Neural crest cell (in vitro differentiated cells): ENCODE results near the gene HP1BP3. TPM values are rescaled to one million over a fixed set of nuclear protein-coding genes. Genes with fewer than 3 reads are reported as not detected.

ENCODE experiments used
- DNase-seq: peaks from one replicate; pipeline ENCODE4 v3.0.0; 2021; ENCODE audit warnings: low read depth, mixed read lengths, low spot score
- H3K27ac Mint-ChIP-seq: one replicate; pipeline ENCODE4 v1.8.0; 2021; ENCODE audit warnings: mild to moderate bottlenecking, mixed read lengths; ENCODE audit not compliant: unreplicated experiment
- H3K27me3 Mint-ChIP-seq: 2 replicates; pipeline ENCODE4 v1.8.0; 2021; ENCODE audit warnings: low read depth, mild to moderate bottlenecking, mixed read lengths
- H3K36me3 Mint-ChIP-seq: 2 replicates; pipeline ENCODE4 v1.8.0; 2021; ENCODE audit warnings: low read depth, mild to moderate bottlenecking, mixed read lengths
- H3K4me1 Mint-ChIP-seq: 2 replicates; pipeline ENCODE4 v1.8.0; 2021; ENCODE audit warnings: mixed read lengths
- H3K4me3 Mint-ChIP-seq: one replicate; pipeline ENCODE4 v1.8.0; 2021; ENCODE audit warnings: mild to moderate bottlenecking, mixed read lengths
- H3K9me3 Mint-ChIP-seq: 2 replicates; pipeline ENCODE4 v1.8.0; 2021; ENCODE audit warnings: mixed read lengths
- total RNA-seq: library from RNA; stranded (reverse); gene quantifications from 2 replicates; pipeline ENCODE4 v1.2.1, GENCODE V29; 2021
- TF ChIP-seq, protein P1 (sequence below): fragments of 200-600 bp; sonication (generic); conservative IDR thresholded peaks from 2 replicates; pipeline ENCODE4 v1.5.0; 2021; ENCODE audit warnings: antibody characterized with exemption, mild to moderate bottlenecking

The HP1BP3 gene
- total RNA-seq, 1 donor from 2014 or later, result 303 TPM

- Mint-ChIP-seq H3K4me3 (peak within 1 kb of the TSS; percentile 85), H3K36me3 (peaks cover 3% of the 10 kb centered on the region), H3K27me3 (peaks cover 57% of the 10 kb centered on the region), H3K27ac (no peak within 1 kb of the TSS), H3K9me3 (no peaks in the 10 kb centered on the region), H3K4me1 (peaks cover 17% of the 10 kb centered on the region)
- no peak for DNase-seq
- TF ChIP-seq, protein P1, sequence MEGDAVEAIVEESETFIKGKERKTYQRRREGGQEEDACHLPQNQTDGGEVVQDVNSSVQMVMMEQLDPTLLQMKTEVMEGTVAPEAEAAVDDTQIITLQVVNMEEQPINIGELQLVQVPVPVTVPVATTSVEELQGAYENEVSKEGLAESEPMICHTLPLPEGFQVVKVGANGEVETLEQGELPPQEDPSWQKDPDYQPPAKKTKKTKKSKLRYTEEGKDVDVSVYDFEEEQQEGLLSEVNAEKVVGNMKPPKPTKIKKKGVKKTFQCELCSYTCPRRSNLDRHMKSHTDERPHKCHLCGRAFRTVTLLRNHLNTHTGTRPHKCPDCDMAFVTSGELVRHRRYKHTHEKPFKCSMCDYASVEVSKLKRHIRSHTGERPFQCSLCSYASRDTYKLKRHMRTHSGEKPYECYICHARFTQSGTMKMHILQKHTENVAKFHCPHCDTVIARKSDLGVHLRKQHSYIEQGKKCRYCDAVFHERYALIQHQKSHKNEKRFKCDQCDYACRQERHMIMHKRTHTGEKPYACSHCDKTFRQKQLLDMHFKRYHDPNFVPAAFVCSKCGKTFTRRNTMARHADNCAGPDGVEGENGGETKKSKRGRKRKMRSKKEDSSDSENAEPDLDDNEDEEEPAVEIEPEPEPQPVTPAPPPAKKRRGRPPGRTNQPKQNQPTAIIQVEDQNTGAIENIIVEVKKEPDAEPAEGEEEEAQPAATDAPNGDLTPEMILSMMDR, result peak; percentile 53
Observed at GRCh38 chr1:20732588-20733359, 54.3 kb downstream of the HP1BP3 start, which contains the start of gene SH2D5. Gene SH2D5 (minus strand): TSS chr1:20732703. CDS start chr1:20728044, 4,659 bp downstream.

- DNase-seq, result peak; percentile 63
- H3K4me3 Mint-ChIP-seq, result peak overlapping the region; percentile 85
- peaks cover 57% of the 10 kb centered on the region for H3K27me3 Mint-ChIP-seq
Observed at GRCh38 chr1:20732071-20732587, 55.0 kb downstream of the HP1BP3 start.

GRCh38 chr1:20731057-20731991 is 55.8 kb downstream of the HP1BP3 start:
- DNase-seq, result no peak
- TF ChIP-seq, protein P1, result no peak
- Mint-ChIP-seq H3K9me3 (no peaks in the 10 kb centered on the region), H3K27me3 (peaks cover 57% of the 10 kb centered on the region), H3K4me1 (peaks cover 17% of the 10 kb centered on the region), H3K4me3 (peak overlapping the region; percentile 66), H3K36me3 (peaks cover 3% of the 10 kb centered on the region), H3K27ac (no peak overlapping the region)

More at GRCh38 chr1:20732071-20732587, 55.0 kb downstream of the HP1BP3 start:
- Mint-ChIP-seq H3K36me3 (peaks cover 3% of the 10 kb centered on the region), H3K9me3 (no peaks in the 10 kb centered on the region), H3K4me1 (peaks cover 17% of the 10 kb centered on the region), H3K27ac (no peak overlapping the region)
- TF ChIP-seq, protein P1, result no peak

- no peak for DNase-seq
- Mint-ChIP-seq H3K4me1 (peaks cover 17% of the 10 kb centered on the region), H3K9me3 (no peaks in the 10 kb centered on the region), H3K27ac (no peak overlapping the region), H3K4me3 (peak overlapping the region; percentile 38), H3K27me3 (peaks cover 57% of the 10 kb centered on the region), H3K36me3 (no peaks in the 10 kb centered on the region)
- TF ChIP-seq, protein P1, result no peak
Observed at GRCh38 chr1:20730690-20731056, 56.4 kb downstream of the HP1BP3 start.

GRCh38 chr1:20729990-20730689 is 57.0 kb downstream of the HP1BP3 start:
- TF ChIP-seq, protein P1, result no peak
- peaks cover 17% of the 10 kb centered on the region for H3K4me1 Mint-ChIP-seq
- H3K27ac Mint-ChIP-seq, result no peak overlapping the region
- DNase-seq, result no peak
- no peaks in the 10 kb centered on the region for H3K9me3 Mint-ChIP-seq
- H3K4me3 Mint-ChIP-seq, result peak overlapping the region; percentile 84
- H3K27me3 Mint-ChIP-seq, result peaks cover 60% of the 10 kb centered on the region
- H3K36me3 Mint-ChIP-seq, result no peaks in the 10 kb centered on the region
